NCI-H2227 (cell line): ENCODE measurements around the gene MED6.

Experiments used
- DNase-seq: peaks from one replicate; lab custom pipeline; 2025; ENCODE audit not compliant: unreplicated experiment; lab: John Stamatoyannopoulos, UW

MED6 gene, protein sequence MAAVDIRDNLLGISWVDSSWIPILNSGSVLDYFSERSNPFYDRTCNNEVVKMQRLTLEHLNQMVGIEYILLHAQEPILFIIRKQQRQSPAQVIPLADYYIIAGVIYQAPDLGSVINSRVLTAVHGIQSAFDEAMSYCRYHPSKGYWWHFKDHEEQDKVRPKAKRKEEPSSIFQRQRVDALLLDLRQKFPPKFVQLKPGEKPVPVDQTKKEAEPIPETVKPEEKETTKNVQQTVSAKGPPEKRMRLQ

GRCh38 chr14:70600382-70601157 is at the start of gene MED6:
TSS of gene MED6 (minus strand) at chr14:70600655. CDS start at chr14:70600637, 18 bp downstream.
- DNase-seq, result peak; percentile 94

GRCh38 chr14:70649803-70650202 is 49.3 kb upstream of the MED6 start:
- no peak for DNase-seq

- no peak for DNase-seq
These were observed 47.9 kb upstream of the MED6 start for GRCh38 chr14:70648346-70648745.

- no peak for DNase-seq
These were observed 46.2 kb upstream of the MED6 start for GRCh38 chr14:70646705-70647104.

DNA sequence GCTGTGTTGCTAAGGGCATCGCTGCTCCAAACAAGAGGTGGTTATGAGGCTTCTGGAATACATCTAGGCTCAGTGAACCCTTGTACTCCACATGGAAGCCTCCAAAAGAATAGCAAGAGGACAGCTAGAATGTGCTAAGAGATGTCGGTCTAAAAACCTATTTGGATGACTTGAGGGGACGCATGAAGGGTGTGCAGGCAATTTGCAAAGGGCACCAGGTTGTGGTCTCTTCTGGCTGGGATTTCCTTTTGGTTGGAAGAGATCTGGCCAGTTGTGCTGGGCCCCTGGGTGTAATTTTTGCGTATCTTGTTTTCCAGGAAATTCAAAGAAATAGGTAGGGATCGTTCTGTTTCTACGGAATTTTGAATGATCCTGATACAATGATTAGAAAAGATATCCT is 45.4 kb upstream of the MED6 start:
- no peak for DNase-seq

- DNase-seq, result no peak
These were observed 43.5 kb upstream of the MED6 start for GRCh38 chr14:70643967-70644366.

- DNase-seq, result peak; percentile 12
These were observed 42.1 kb upstream of the MED6 start for GRCh38 chr14:70642303-70643235.

- peak; percentile 33 for DNase-seq
These were observed 41.3 kb upstream of the MED6 start, which contains the start of gene TTC9 for GRCh38 chr14:70641548-70642302. TSS of gene TTC9 (plus strand) at chr14:70641916. CDS start at chr14:70642130, 214 bp downstream.

DNA sequence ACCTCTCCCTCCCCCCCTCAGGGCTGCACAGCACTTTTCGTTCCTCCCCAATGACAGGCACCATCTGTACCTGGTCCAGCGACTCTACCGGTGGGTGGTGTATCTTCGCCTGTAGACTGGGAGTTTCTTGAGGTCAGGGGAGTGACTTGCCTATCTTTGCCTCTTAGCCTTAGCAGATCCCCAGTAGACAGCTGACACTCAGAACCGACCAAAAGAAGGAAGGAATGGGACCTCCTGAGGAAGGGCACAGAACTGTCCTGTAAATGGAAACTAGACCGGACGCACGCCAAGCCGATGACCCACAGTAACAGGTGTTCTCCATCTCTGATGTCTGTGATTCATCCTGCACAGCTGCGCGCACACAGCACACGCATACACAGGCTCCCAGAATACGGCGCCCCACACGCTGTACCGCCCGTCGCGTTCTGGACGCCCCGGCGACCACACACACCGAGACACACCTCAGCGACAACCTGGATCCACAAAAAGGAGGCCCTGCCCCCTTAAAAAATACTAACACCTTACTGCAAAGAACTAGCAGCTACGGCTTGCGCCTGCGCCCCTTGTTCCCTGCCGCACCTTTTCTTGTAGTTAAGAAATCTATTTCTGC is 40.6 kb upstream of the MED6 start:
- DNase-seq, result peak; percentile 33

DNA sequence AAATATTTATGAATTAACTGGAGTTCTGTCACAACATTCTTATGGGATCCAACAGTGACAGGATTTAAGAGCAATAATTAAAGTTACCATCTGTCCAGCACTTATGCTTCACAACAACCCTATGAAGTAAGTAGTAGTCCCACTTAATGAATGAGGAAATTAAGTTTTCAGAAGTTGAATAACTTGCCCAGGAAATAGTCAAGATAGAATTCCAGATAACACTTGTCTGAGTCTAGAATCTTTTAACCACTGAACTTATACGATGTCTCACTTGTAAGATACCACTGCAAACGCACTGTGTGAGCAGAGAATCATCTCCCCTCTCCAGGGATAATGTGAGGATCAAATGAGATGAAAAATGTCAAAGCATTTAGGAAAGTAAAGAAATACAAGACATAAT is 38.0 kb upstream of the MED6 start:
- no peak for DNase-seq

GRCh38 chr14:70635971-70636595 is 35.6 kb upstream of the MED6 start:
- DNase-seq, result no peak

DNA sequence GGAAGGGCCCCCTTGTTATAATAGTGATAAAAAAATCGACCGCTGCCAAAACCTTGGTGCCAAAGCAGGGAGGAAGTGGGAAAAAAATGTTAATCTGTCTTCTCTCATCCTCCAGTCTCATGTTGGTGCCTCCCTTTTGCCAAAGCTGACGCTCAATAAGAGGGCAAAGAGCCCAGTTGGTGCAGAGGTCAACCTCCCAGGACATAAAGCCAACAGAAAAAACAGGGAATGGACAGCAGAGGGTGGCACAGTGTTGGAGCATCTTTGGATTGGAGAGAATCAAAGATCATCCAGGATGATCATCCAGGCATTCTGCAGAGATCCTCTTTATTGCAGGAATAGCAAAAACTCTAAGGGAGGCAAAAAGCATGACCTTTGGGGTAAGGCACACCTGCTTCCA is 31.5 kb upstream of the MED6 start:
- no peak for DNase-seq

GRCh38 chr14:70624972-70625371 is 24.5 kb upstream of the MED6 start:
- no peak for DNase-seq

- DNase-seq, result peak; percentile 40
These were observed 21.8 kb upstream of the MED6 start for GRCh38 chr14:70622111-70622712.

GRCh38 chr14:70619708-70620107 is 19.3 kb upstream of the MED6 start:
- no peak for DNase-seq

- DNase-seq, result no peak
These were observed 17.9 kb upstream of the MED6 start for GRCh38 chr14:70618314-70618713.

- DNase-seq, result no peak
These were observed 16.2 kb upstream of the MED6 start for GRCh38 chr14:70616646-70617045.

DNA sequence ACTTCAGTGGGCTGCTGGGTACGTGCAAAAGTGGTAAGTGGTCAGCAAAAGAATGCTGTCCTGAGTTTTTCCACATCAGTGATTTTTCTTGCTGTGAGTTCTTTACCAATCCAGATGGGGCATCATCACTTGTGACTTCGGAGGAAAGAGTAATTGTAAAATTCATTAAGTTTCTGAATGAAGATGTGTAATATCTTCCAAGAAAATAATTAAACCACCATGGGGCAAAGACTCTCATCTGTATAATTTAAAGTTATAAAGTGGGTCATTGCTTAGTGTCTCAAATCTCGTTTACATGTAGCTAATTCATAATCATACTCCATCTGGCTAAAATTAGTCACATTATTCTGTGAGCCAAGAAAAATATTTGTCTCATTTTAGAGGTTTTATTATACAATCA is 10.8 kb upstream of the MED6 start:
- no peak for DNase-seq

DNA sequence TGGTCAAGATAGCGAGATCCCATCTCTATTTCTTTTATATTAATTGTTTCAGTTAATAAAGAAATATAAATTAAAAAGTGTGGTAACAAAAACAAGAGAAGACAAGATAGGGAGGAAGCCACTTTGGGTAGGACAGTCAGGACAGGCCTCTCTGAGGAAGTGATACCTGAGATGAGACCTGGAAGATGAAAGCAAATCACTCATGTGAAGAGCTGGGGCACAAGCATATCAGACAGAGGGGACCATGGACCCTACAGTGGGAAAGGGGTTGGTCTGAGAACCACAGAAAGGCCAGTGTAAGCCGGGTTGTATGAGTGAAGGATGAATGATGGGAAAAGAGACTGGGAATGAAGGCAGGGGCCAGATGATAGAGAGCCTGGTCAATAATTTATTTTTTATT is 1.8 kb upstream of the MED6 start:
- DNase-seq, result no peak
